GM19467 (cell line): Measurements from ENCODE around the gene YAF2.
"Not testable (repeated sequence)": the region's sequence is repeated elsewhere in the genome, so short reads cannot be mapped to it uniquely, and the experiment has no call there.

Source experiments
- ATAC-seq: cut with Tn5 transposase; IDR thresholded peaks from one replicate; pipeline ENCODE4 v1.9.1; 2021; ENCODE audit warnings: mild to moderate bottlenecking, moderate library complexity; ENCODE audit not compliant: unreplicated experiment

Gene YAF2

DNA sequence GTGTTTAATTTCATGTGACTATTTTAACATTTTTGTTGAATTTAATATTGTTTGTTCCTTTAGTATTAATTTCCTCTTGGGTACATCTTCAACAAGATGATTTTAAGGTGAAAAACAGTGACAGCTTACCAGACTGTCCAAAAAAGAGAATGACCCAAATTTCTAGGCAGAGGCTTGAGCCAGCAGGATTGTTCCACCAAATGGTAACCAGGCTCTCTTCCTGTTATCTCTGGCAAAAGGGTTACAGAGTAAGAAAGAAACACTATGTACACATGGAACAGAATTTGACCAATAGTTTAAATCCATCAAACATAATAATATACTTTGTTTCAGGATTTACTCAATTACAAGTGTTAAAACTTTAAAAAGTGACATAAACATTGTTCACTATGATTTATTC lies 39.0 kb downstream of the YAF2 start:
- ATAC-seq = no peak

DNA sequence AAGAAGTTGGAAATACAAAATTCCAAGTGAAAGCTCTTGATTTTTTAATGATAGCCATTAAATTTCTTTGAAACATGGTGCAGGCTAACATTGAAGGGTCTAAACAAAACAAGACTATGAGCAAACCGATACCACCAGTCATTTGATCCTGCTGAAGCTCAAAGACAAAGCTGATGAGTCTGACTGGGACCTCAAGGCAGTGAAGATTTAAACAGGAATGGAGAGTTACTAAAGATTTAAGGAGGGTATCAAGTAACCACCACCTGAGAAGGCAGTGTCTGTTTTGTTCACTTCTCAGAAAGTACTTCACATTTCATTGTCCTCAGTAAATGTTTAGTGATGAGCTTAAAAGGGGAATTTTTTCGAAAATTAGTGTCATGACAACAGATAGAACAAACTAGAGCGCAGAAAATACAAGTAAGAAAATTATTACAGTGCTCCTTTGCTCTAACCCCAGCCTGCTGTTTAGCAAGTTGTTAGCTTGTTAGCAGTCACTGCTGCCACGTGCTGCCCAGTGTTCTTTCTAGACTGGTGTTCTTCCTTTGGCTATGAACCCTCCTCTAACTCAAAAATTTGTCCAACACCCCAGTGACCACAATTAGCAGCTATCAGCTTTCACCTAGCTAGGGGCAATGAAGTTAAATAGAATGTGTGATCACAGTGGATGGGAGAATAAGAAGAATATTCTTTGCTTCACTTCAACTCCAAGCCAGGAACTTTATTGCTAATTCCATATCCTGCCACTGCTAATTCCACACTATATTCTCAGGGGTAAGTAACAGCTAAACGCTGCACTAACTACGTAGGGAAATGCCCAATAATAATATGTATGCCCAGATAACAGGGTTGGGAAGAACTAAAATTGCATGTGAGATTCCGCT lies 41.1 kb downstream of the YAF2 start:
- no peak for ATAC-seq

DNA sequence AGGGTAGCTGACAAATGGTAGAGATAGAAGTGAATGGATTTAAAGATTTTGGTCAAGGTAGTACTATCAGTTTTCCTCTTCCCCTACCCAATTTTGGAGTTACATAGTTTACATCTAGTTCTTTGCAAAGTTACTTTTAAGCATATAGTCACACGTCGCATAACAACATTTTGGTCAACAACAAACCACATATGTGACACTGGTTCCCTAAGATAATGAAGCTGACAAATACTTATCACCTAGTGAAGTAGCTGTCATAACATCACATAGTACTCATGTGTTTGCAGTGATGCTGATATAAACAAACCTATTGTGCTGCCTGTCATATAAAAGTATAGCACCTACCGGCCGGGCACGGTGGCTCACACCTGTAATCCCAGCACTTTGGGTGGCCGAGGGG lies 45.4 kb downstream of the YAF2 start:
- no peak for ATAC-seq

DNA sequence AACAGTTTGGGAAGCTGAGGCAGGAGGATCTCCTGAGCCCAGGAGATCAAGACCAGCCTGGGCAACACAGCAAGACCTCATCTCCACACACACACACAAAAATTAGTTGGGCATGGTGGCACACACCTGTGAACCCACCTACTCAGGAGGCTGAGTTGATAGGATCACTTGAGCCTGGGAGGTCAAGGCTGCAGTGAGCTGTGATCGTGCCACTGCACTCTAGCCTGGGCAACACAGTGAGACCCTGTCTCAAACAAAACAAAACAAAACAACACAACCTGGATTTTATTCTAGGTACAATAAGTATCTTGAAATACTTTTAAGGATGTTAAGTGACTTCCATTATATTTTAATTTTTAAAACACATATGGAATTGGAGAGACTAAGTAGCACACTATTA lies 45.8 kb downstream of the YAF2 start:
- no peak for ATAC-seq

DNA sequence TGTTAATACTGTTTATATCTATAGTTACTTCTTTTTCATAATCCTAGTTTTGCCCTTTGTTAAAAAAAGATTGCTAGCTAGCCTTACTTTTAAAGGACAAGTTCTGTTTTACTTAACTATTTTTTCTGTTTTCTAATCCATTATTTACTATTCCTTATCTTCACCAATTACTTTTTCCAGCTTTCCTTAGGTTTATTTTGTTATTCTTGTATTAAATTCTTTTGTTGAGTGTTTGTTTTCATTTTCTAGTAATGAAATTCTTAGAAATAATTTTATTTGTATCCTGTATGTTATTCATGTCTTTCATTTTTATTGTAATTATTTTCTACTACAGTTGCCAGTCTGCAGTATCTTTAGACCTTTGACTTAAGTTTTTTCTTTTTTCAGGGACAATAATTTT lies 47.7 kb downstream of the YAF2 start:
- no peak for ATAC-seq

DNA sequence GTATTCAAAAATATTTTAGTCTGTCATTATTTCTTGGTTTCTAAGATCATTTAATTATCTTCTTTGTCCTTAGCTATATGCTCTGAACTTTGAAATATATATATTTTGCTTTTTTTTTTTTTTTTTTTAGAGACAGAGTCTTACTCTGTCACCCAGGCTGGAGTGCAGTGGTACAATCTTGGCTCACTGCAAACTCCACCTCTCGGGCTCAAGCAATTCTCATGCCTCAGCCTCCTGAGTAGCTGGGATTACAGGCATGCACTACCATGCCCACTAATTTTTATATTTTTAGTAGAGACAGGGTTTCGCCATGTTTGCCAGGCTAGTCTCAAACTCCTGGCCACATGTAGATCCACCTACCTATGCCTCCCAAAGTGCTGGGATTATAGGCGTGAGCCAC lies 49.8 kb downstream of the YAF2 start:
- not testable (repeated sequence) for ATAC-seq

DNA sequence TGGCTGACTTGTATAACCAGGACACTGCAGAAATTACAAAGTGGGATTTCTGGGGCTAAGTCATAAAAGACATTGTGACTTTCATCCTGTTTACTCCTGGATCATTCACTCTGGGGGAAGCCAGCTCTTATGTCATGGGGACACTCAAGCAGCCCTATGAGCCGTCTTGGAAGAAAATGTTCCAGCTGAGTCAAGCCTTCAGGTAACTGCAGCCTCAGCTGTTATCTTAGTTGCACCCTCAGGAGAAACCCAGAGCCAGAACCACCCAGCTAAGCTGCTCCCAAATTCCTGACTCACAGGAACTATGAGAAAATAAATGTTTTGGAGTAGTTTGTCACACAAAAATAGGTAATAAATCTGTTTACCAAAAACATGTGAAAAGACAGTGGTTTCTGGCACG lies 50.2 kb downstream of the YAF2 start:
- ATAC-seq = no peak

DNA sequence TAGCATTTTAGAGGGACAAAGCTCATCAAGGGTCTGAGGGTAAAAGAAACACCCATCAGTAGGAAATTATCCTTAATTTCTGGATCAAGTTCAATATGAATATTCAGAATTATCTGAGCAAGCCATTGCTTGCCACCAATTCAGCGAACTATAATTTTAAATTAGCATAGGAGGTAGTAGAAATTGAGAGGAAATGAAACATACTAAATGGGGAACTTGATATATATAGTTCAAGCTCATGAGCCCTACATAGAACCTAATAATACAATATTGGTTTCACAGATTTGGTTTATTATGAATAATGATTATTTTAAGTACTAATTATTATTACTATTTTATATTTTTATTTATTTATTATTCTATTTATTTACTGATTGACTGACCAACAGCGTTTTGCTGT lies 51.3 kb downstream of the YAF2 start:
- no peak for ATAC-seq

DNA sequence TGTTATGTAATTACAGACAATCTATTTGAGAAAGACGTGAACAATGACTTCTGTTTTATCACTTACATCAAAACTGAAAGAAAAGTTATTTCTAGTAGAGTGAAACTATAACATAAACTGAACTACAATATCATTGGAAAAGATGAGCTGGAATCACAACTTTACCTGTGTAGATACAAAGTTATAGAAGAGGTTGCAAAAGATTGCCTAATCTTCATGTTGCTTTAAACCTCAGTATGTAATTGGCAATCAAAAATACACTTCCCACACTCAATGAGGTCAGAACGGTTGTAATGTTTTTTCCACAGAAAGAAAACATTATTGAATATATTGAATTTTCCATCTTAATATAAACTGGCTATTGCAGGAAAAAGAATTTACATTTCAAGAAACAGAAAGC lies 55.7 kb downstream of the YAF2 start:
- ATAC-seq = no peak

DNA sequence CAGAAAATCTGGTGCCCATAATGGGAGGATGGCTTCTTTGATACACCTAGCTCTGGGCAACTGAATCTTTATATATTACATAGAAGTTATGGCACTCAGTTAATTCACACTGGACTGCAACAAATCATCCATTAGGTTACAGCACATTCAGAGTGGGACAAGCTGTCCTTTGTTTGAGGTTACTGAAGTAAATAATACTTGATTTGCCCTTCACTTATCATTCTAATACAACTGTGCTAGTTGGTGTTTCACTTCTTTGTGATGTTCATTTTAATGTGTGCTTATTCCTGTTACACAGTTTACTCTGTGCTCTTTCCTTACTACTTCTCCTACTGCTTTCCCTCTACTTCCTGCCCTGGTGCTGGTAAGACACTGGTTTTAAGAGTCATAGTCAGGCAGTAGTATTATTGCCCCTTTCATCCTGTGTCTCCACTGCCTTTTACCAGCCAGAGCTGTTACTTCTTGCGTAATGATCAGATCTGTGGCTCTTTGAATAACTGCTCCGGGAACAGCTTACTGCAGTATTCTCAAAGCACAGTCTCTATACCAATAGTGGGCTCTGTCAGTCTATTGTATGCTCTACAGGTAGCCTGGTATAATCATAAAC lies 57.0 kb downstream of the YAF2 start:
- ATAC-seq = no peak

DNA sequence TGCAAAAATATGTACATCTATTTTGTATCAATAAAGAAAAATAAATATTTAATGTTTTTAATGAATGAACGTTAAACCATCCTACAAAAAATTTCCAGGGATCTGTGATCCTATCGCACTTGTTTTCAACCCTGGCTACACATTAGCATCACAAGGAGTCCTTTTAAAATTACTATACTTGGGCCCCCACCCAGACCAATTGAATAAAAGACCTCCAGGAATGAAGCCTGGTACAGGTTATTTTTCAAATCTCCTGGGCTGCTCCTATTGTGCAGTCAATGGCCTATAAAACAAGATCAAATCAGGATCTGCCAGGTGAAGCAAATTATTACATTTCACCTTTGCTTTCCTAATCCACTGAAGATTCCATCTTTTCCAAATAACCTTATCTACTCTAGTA lies 59.9 kb downstream of the YAF2 start:
- no peak for ATAC-seq

DNA sequence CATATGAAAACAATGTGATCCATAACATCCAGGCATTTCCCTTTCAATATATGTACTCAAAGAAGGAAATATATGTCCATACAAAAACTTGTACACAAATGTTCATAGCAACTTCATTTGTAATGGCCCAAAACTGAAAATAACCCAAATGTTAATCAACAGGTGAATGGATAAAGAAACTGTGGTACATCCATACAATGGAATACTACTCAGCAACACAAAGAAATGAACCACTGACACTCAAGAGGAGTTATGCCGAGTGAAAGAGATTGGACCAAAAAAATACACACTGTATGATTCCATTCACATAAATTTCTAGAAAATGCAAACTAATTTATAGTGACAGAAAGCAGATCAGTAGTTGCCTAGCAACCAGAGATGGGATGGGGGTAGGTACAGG lies 63.1 kb downstream of the YAF2 start:
- no peak for ATAC-seq

DNA sequence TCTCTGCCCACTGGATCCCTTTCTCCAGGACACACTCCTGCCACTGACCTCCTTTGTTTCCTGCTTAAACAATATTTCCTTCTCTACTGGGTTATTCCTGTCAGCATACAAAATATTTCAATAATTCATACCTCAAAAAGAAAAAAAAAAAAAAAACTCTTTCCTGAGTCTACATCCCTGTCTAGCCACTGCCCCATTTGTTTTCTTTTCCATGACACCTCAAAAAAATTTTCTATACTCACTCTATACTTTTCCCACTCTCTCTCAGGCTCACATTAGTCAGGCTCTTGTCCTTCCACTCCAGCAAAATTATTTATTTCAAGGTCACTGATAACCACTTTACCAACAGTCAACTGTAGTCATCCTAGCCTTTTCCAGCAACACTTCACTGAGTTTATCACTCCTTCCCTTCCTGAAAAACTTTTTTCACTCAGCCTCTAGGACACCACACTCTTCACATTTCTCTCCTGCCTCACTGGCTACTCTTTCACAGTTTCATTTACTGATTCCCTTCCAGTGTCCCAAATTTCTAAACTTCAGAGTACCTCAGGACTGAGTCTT lies 64.0 kb downstream of the YAF2 start:
- ATAC-seq = no peak

DNA sequence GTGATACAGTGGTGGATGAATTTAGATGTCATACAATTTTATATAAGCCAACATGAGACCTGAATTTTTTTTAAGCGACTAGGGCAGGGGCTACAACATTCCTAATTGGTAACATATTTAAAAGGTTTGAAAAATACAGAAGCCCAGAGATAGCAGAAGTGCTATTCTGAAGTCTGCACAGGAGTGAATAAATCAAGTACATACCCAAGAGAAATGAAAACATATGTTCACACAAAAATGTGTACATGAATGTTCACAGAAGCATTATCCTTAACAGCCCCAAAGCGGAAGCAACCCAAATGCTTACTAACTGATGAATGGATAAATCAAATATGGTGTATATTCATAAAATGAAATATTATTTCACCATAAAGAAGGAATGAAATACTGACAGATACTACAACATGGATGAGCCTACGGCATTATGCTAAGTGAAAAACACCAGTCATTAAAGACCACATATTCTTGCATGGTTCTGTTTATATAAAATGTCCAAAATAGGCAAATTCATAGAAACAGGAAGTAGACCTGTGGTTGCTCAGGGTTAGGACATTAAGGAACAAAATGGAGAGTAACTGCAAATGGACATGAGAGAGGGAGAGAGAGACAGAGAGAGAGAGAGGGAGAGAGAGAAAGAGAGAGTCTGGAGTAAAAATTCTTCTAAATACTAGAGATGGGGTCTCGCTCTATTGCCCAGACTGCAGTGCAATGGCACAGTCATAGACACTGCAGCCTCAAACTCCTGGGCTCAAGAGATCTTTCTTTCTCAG lies 65.4 kb downstream of the YAF2 start:
- no peak for ATAC-seq

DNA sequence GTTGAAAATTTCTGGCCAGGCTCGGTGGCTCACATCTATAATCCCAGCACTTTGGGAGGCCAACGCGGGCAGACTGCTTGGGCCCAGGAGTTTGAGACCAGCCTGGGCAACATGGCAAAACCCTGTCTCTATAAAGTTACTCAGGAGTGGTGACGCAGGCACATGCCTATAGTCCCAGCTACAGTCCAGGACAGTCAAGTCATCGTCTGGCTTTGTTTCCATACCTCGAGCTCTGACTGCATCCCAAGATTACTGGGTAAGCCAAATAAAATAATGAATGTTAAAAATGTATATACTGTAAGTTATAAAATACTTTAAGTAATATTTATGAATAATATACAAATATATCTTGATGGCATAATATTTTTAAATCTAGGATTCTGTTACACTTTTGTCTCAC lies 70.3 kb downstream of the YAF2 start:
- ATAC-seq = no peak

DNA sequence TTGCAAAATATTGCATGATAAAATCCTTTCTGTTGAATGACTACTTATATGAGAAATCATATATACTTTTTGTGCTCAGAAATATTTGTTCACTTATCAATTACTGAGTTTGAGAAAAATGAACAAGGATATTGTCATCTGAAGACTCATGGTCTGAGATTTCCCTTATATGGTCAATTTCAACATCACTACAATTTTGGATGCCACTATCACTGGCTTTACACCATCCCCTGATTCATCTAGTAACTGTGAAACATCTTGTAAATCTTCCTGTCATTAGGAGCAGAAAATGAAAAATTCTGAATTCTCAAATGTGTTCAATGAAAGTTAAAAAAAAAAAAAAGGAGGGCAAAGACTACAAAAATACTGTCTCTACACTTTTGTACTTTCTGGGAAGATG lies 71.5 kb downstream of the YAF2 start:
- no peak for ATAC-seq

DNA sequence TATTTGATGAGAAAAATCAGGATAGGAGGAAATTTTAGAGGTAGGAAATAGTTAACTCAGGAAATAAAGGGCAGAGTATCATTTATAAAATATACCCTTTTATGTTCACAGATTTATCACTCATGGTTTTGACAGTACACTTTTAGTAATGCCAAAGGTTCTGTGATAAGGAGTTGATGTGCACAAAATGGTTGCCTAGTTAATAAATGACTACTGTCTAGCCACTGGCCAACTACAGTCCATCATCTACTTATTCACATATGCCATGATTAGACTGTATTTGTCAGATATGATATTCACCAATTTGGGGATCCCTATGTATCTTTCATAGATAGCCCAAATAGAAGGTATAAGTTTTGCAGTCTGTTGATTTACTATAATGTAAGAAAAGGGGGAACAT lies 74.1 kb downstream of the YAF2 start:
- ATAC-seq = no peak

DNA sequence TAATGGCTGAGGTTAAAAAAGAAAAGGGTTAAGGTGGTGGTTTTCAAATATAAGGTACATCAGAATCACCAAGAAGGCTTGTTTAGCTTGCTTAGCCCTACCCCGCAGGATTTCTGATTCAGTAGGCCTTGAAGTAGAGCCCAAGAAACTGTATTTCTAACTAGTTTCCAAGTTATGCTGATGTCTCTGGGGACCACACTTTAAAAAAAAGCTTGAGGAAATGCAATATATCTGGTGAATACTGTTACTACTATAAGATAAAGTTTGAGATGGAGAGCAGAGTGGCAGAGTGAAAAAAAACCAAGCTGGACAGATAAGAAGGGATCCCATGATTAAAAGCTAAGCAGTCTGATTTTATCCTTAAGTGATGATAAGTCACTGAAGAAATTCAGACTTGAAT lies 75.1 kb downstream of the YAF2 start:
- ATAC-seq = no peak

DNA sequence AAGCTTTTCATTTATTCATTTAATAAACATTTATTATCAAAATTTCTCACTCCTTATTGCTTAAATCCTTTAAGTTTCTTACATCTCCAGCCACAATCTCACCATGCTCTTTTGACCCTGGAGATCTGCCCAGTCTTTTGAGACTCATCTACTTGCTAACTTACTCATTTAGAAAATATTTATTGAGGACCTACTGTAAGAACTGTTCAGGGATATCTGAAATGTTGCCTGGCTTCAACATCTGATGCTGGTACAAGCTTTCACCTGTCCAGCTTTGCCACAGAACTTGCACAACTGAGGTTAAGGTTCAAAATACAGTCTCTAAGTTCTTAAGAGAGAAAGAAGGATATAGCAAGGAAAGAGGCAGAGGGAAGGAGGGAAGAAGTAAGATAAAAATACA lies 75.9 kb downstream of the YAF2 start:
- no peak for ATAC-seq

DNA sequence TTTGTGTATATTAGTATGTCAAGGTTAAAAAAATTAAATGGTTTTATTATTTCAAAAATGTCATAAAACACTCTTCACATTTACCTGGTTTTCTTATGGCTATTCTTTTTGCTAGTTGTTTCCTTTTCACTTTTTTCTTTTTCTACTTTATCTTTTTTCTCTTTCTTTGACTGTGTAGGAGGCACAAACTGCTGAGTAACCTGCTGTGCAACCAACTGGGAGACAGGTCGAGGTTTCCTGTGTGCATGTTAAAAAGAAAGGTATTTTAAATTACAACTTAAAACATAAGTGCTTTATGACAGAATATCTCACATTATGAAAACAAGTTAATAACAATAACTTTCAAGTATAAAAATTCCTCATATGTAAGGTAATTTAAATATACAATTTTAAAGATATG lies 76.5 kb downstream of the YAF2 start:
- no peak for ATAC-seq

DNA sequence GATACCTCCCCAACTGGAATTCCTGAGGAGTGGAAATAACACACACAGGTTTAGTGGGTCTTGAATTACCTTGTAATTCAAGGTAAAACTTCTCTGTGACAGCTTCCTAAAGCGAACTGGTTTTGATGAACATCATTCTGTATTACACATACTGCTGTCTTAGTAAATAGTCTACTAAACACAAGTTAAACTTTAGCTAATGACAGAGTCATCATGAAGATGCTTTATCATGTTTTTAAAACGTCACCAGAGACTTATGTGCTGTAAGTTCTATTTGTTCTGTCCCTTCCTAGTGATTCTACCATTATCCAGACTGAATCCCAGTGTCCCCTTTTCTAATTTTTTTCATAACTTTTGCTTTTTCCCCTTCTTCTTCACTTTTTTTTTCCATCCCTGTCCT lies 81.8 kb downstream of the YAF2 start:
- no peak for ATAC-seq
